NCI-H226 (cell line): ENCODE results near the gene TRIM9.
A peak's percentile ranks its signal among the peaks of the same experiment; 100 is the strongest.

ENCODE experiments used
- DNase-seq: peaks from one replicate; pipeline ENCODE4 v3.0.0-alpha.2; 2015

TRIM9 gene

DNA sequence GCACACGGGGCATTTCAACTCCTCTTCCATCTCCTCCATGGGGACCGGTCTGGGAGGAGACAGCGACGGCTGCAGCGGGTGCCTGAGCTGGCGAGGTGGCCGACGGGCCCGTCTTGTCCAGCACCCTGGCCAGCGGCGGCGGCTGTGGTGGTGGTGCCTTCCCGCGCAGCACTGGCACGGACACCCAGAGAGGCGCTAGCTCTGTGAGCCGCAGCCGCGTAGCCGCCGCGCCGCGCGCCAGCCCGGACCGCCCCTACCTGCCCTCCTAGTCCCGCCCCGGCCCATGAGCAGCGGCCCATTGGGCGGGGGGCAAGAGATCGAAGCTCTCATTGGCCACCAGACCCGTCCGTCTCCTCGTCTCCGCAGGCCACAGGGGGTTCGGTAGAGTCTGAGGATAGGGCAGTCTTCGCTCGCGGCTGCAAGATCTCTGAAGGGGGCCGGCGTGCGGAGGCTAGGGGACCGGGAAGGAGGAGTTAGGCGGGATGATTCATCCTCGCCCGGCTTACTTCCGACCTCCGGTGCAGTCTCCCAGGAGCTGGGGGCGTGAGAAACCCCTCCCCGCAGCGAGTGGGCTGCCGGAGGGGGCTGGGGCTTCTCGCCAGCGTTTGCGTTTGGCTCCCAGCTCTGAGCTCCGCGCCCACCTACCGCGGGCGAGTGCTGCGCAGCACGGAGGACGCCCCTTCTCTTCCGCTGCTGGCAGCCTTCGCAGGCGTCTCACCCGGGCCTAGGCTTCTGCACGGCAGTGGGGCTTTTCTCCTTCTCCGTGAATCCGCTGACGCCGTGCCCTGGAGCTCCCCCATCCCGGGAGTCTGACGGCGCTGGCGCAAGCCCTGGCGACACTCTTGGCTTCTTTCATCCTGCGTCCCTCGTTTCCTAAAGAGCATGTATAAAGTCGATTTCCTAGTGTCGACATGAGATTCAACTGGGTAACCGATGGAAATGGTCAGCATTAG, at the start of gene TRIM9:
TSS of gene TRIM9 (minus strand) at position 205 of the 953 bp plus-strand sequence. CDS start at position 39, 166 bp downstream.
- DNase-seq = peak; percentile 89

- DNase-seq = no peak
These were observed 46.0 kb upstream of the TRIM9 start for GRCh38 chr14:51140856-51141255.

GRCh38 chr14:51140338-51140737, 45.4 kb upstream of the TRIM9 start:
- DNase-seq = no peak

- DNase-seq = no peak
These were observed 44.3 kb upstream of the TRIM9 start for GRCh38 chr14:51139121-51139681.

DNA sequence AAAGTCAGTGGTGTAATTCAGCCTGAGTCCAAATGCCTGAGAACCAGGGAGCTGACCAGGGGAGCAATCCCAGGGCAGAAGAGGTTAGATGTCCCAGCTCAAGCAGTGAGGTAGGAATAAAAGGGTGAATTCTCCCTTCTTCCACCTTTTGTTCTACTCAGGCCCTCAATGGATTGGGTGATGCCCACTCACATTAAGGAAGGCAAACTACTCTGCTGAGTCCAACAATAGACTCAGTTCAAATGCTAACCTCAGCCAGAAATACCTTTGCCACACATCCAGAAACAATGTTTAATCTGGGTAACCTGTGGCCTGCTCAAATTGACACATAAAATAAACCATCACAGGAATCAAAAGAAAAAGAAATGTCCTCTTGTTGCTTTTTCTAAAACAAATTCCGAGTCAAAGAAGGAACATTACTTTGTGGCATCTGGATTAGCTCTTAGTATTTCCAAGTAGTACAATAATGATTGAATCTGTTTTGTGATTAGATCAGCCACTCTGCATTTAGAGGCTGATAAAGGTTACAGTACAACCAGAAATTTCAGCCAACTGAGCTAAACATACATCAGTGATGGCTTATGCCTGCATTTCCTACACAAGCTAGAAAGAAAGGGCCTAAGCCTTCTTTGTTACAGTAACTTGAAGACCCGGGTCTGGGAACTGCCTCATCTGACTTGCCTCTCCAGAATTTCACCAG, 43.6 kb upstream of the TRIM9 start:
- no peak for DNase-seq

DNA sequence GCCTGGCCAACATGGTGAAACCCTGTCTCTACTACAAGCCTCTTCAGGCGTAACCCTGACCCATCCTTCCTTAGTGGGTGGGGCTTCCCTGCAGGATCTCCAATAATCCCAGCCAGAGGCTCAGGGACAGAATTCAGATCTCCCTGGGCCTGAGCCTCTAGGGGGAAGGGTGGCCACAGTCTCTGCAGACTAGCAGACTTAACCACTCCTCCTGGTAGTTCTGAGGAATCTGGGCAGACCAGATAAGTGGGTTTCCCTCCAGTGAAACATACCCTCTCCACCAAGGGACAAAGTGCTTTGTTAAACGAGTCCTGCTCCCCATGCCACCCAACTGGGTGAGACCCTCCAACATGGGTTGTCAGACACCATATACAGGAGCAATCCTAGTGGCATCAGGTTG, 36.6 kb upstream of the TRIM9 start:
- no peak for DNase-seq

GRCh38 chr14:51129130-51129529, 34.2 kb upstream of the TRIM9 start:
- DNase-seq = no peak

GRCh38 chr14:51124029-51124428, 29.1 kb upstream of the TRIM9 start:
- no peak for DNase-seq

DNA sequence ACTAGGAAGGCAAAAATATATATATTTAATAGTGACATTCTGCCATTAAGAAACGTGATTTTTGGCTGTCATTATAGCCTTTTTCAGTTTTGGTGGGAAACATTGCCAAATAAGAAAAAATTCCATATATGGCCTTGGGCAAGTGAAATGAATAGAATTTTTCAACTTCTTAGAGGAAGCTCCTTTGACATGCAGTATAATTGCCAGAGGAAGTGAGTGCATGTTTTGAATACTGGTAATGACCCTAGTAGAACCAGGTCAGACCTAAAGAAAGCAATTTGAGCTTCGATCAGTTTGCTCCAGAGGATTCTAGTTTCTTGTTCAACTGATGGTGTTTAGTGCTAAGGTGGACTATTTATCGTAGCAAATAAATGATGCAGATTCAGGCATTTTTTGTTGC, 26.2 kb upstream of the TRIM9 start:
- DNase-seq = no peak

DNA sequence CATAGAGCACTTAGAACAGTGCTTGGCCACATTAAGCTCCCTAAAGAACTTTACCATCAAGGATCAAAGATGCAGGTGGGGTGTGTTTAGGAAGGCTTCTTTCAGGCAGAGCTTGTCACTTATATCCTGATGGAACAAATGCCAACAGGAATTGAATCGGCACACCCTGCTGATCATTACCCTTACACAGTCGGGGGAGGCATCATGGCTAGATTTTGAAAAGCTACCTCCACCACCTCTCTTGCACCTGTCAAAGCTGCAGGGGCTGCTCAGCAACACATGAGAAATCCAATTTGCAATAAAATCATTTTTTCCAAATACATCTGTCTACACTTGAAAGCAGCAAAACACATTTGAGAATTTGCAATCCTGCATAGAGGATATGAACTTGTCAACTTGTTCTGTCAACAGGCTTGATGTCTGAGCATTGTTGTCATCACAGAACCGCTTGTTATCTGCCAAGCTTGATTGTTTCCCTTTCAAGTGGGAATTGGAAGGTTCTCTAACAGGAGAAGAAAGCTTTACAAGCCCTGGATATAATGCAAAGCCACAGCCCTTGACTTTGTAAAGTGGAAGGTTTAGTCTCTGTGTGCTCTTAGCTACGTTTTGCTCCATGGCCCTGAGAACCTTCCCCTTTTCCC, 24.6 kb upstream of the TRIM9 start:
- no peak for DNase-seq

- no peak for DNase-seq
These were observed 24.1 kb upstream of the TRIM9 start for GRCh38 chr14:51118993-51119392.

- DNase-seq = no peak
These were observed 22.7 kb upstream of the TRIM9 start for GRCh38 chr14:51117593-51117992.

GRCh38 chr14:51116682-51117081, 21.8 kb upstream of the TRIM9 start:
- no peak for DNase-seq

- no peak for DNase-seq
These were observed 14.7 kb upstream of the TRIM9 start for GRCh38 chr14:51109651-51110050.

DNA sequence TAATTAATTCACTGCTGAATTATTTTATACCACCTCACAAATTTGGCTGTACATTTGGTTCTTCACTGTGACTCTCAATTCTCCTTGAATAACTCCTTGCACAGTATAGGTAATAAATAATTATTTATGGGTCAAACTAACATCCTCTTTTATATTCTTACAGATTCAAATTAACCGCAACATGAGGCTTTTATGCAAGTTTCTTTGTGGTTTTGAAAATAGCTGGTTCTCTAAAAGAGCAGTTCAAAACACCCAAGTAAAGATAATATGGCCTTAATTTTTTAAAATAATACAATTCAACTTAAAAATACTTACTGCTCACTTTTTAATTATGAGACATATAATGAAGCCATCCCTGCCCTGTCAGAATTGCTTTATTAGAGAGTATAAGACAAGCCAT, 12.9 kb upstream of the TRIM9 start:
- DNase-seq = no peak

DNA sequence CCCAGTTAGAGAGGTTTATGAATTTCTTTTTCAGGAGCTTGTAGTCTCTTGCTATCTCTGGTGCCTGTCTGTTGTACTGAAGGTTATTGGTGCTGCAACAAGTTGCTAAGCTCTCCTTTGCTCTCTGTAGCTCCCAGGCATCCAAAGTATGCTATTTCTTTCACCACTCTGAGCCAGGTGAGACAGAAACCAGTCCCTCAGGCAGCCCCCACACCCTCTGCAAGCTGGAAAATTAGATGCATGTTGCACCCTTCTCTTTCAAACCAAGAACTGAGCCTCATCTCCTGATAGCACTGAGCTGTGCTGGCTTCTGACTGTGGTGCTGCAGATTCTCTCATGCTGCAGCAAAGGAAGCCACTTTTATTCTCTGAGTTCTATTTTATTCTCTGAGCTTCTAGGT, 9.6 kb upstream of the TRIM9 start:
- DNase-seq = no peak

GRCh38 chr14:51097287-51097686, 2.4 kb upstream of the TRIM9 start:
- no peak for DNase-seq

- no peak for DNase-seq
These were observed 2.0 kb upstream of the TRIM9 start for GRCh38 chr14:51096870-51097269.

DNA sequence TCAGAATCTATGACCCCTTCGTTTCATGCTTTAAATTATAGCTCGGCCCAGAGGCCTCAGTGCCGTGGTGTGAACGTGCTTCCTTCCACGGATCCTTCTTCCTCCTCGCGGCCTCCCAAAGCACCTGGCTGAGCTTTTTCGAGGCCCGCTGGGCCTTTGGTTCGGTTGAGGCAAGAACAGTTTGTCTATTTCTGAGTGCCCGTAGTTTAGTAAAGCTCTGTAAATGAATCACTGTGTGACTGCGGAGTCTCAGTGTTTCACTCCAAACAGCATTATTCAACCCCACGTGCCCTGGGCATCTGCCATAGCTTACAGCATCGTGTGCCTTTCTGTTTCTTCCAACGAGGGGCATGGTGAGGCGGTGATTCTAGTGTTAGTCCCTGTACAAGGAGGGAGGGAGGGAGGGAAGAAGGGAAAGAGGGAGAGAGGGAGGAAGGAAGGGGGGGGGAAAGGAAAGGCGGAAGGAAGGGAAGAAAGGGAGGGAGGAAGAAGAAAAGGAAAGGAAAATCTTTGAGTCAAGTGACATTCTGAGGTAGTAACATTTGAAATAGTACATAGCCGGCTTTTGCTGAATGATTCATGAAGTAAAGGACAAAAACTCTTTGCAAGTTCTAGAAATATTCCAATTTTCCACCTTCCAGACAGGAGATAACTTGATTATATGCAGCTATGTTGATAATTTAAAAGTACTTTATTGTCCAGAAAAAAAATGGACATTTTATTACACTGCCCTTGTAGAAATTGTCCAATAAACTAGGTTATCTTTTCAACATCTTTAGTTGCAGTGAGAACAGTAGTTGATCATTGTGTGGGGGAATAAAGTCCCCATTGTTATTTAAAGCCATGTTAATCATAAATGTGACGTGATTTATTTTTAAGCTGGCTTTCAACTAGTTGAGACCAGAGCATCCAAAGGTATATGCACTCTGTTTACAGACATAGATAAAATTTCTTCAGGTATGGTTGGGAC, 1.2 kb upstream of the TRIM9 start:
- no peak for DNase-seq

DNA sequence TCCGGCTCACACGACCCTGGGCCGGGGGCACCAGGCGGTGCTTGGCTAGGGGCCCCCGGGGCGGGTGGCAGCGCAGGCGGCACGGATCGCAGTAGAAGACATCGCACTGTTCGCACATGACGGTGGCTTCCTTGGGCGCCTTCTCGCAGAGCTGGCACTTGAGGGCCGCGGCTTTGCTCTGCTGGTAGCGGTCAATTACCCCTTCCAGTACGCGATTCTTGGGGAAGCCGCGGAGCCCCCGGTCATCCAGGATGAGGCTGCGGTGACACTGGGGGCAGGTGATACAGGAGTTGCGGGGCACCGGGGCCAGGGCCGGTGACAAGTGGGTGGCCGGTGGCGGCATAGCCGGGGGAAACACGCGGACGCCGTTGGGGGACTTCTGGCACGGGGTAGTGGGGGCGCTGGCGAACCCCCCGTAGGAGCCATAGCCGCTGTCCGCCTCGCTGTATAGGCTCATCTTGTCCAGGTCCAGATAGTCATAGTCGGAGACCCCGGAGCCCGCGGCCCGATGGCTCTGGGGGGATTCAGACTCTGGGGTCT, 553 bp downstream of the TRIM9 start:
- no peak for DNase-seq

- DNase-seq = no peak
These were observed 1.3 kb downstream of the TRIM9 start for GRCh38 chr14:51093371-51094281.
